ENCODE data around the gene BBOF1. TPM values are rescaled to one million over a fixed set of nuclear protein-coding genes. Genes with fewer than 3 reads are reported as not detected.

Gene BBOF1
- total and polyA plus RNA-seq, 2 of the 4 experiments (the other 2 are of a cell fraction): 1.6 TPM

DNA sequence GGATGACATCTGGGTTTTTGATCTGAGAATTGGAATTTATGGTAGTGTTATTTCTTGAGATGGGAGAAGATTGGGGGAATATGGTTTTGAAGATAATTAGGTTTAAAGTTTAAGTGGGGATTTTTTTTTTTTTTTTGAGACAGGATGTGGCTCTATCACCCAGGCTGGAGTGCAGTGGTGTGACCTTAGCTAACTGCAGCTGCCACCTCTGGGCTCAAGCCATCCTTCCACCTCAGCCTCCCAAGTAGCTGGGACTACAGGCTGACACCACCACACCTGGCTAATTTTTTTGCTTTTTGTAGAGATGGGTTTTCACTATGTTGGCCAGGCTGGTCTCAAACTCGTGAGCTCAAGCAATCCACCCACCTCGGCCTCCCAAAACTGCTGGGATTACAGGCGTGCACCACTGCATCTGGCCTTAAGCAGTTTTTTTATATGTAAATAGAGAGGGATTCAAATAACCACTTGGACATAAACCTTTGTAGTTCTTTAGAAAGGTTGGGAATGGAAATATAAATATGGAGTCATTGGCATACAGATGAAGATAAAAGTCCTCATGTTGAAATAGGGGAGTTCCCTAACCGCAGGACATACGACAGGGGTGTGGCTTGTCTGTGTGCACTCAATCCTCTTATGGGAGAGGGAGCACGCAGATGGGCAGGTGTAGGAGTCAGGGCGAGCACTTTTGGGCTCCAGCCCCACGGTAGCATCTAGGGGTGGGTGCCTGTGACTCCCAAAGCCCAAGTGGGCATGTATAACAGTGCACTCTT, 70.3 kb downstream of the BBOF1 start:
- WGBS, 2 experiments (ENCODE audit: extremely low coverage in 2 of 2, insufficient read length in 1 of 2): 95% methylated on average over 2 of the region's 8 CpGs; no CpG with 5 or more reads in 1 of the 2 experiments
- no peaks in the 10 kb centered on the region for H4K20me1 ChIP-seq (ENCODE audit: insufficient read depth, low read length)
- peaks cover 7 to 29% of the 10 kb centered on the region in 2 experiments for H3K79me1 ChIP-seq (ENCODE audit: low read depth in 1 of 2, low read length in 2 of 2)
- no peak overlapping the region for H3K4me2 ChIP-seq (ENCODE audit: low read depth, low read length)
- H2BK5ac ChIP-seq (ENCODE audit: low read depth, low read length, poor library complexity, severe bottlenecking): no peak overlapping the region
- no peak overlapping the region for H3K4ac ChIP-seq (ENCODE audit: low read depth, low read length)
- no peak overlapping the region for H3K4me3 ChIP-seq (ENCODE audit: insufficient read depth, low read depth, low read length)
- DNase-seq (no peak), ATAC-seq (ENCODE audit: low read depth) (no peak)
- intact Hi-C loops (cut with micrococcal nuclease) (no loop called here), in situ Hi-C loops (cut with MboI; ENCODE audit: low sequenced_read_pairs) (no loop called here), dilution Hi-C loops (cut with HindIII; ENCODE audit: low sequenced_read_pairs, unreplicated experiment) (no loop called here)
- no peak overlapping the region for H4K8ac ChIP-seq (ENCODE audit: low read depth in 2 of 2, low read length in 2 of 2)
- TF ChIP-seq FOS (IDR thresholded peaks at IDR 0.05; ENCODE audit: low read depth, low read length) (no peak), RAD21 (IDR thresholded peaks at IDR 0.05; ENCODE audit: low read length) (no peak), MXI1 (IDR thresholded peaks at IDR 0.05; ENCODE audit: borderline replicate concordance, low read depth, low read length) (no peak), RCOR1 (IDR thresholded peaks at IDR 0.05; ENCODE audit: insufficient replicate concordance, low read length) (no peak), BHLHE40 (IDR thresholded peaks at IDR 0.05; ENCODE audit: low read depth, low read length) (no peak), MAFK (IDR thresholded peaks at IDR 0.05; ENCODE audit: low read depth, low read length) (no peak), NFE2L2 (IDR thresholded peaks at IDR 0.05; ENCODE audit: low read depth, low read length) (no peak), SMC3 (IDR thresholded peaks at IDR 0.05; ENCODE audit: low read depth, low read length) (no peak), RFX5 (IDR thresholded peaks at IDR 0.05; ENCODE audit: low read depth, low read length) (no peak), CEBPB (IDR thresholded peaks at IDR 0.05; ENCODE audit: low read depth, low read length) (no peak), CHD1 (IDR thresholded peaks at IDR 0.05; ENCODE audit: low read depth, low read length) (no peak)
- TF ChIP-seq, protein P1, sequence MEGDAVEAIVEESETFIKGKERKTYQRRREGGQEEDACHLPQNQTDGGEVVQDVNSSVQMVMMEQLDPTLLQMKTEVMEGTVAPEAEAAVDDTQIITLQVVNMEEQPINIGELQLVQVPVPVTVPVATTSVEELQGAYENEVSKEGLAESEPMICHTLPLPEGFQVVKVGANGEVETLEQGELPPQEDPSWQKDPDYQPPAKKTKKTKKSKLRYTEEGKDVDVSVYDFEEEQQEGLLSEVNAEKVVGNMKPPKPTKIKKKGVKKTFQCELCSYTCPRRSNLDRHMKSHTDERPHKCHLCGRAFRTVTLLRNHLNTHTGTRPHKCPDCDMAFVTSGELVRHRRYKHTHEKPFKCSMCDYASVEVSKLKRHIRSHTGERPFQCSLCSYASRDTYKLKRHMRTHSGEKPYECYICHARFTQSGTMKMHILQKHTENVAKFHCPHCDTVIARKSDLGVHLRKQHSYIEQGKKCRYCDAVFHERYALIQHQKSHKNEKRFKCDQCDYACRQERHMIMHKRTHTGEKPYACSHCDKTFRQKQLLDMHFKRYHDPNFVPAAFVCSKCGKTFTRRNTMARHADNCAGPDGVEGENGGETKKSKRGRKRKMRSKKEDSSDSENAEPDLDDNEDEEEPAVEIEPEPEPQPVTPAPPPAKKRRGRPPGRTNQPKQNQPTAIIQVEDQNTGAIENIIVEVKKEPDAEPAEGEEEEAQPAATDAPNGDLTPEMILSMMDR (conservative IDR thresholded peaks at IDR 0.05; ENCODE audit: low read depth, low read length): no peak
- TF ChIP-seq, protein P2, sequence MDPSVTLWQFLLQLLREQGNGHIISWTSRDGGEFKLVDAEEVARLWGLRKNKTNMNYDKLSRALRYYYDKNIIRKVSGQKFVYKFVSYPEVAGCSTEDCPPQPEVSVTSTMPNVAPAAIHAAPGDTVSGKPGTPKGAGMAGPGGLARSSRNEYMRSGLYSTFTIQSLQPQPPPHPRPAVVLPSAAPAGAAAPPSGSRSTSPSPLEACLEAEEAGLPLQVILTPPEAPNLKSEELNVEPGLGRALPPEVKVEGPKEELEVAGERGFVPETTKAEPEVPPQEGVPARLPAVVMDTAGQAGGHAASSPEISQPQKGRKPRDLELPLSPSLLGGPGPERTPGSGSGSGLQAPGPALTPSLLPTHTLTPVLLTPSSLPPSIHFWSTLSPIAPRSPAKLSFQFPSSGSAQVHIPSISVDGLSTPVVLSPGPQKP (IDR thresholded peaks at IDR 0.05; ENCODE audit: borderline replicate concordance, low read depth, low read length): no peak
- TF ChIP-seq, protein P3, sequence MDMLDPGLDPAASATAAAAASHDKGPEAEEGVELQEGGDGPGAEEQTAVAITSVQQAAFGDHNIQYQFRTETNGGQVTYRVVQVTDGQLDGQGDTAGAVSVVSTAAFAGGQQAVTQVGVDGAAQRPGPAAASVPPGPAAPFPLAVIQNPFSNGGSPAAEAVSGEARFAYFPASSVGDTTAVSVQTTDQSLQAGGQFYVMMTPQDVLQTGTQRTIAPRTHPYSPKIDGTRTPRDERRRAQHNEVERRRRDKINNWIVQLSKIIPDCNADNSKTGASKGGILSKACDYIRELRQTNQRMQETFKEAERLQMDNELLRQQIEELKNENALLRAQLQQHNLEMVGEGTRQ (IDR thresholded peaks at IDR 0.05; ENCODE audit: low read depth, low read length): no peak
- ChIA-PET POLR2A (ENCODE audit: unreplicated experiment) (no interaction called here), CTCF (interaction anchor here (0.6 kb wide), 1 partner anchor 207 kb away, joined by 3 read pairs; no protein-coding TSS in a partner anchor)
- no peak overlapping the region for H4K91ac ChIP-seq (ENCODE audit: insufficient read depth, low read depth, low read length)
- no peak overlapping the region for H2BK15ac ChIP-seq (ENCODE audit: low read depth, low read length)
- H3K36me3 ChIP-seq (ENCODE audit: control insufficient read depth, insufficient read depth, low read length): peaks cover 1% of the 10 kb centered on the region; the same call in 1 of the 2 replicates
- H2AFZ ChIP-seq (replicated peaks; ENCODE audit: low read length, poor library complexity): no peak overlapping the region
- H3K9me3 ChIP-seq (ENCODE audit: control insufficient read depth, insufficient read depth, low read length): no peaks in the 10 kb centered on the region
- no peaks in the 10 kb centered on the region for H3K9me1 ChIP-seq (ENCODE audit: insufficient read depth, low read length)
- H3K23ac ChIP-seq (ENCODE audit: low read depth, low read length): no peak overlapping the region
- no TSS peak for BruUV-seq (replicated peaks)
- no peaks in the 10 kb centered on the region for H3K4me1 ChIP-seq (ENCODE audit: control insufficient read depth, insufficient read depth, low read length)
- no peak overlapping the region for H3K56ac ChIP-seq (ENCODE audit: extremely low read depth, insufficient read depth, low read length)
- no peak overlapping the region for H2AK9ac ChIP-seq (replicated peaks; ENCODE audit: low read depth, low read length, poor library complexity)
- no peak overlapping the region for H3K27ac ChIP-seq (ENCODE audit: insufficient read depth, low read length)
- no peak overlapping the region for H2BK20ac ChIP-seq (ENCODE audit: low read depth, low read length)
- H3K18ac ChIP-seq (ENCODE audit: low read depth, low read length): no peak overlapping the region
- H3K14ac ChIP-seq (replicated peaks; ENCODE audit: low read depth, low read length): no peak overlapping the region
- no peaks in the 10 kb centered on the region for H3K27me3 ChIP-seq (ENCODE audit: control insufficient read depth, insufficient read depth, low read length)
- no peak overlapping the region for H2BK120ac ChIP-seq (ENCODE audit: low read depth, low read length)
- no peak overlapping the region for H2AK5ac ChIP-seq (ENCODE audit: low read depth, low read length)
- H4K5ac ChIP-seq (ENCODE audit: low read depth, low read length): no peak overlapping the region
- no peak overlapping the region for H3K9ac ChIP-seq (ENCODE audit: low read depth, low read length)
